CD14-positive monocyte (primary cell): ENCODE measurements around the gene TNFAIP8. TPM values are rescaled to one million over a fixed set of nuclear protein-coding genes. Genes with fewer than 3 reads are reported as not detected.

Experiments used
- DNase-seq, 3 donors: peaks; one replicate each; pipeline ENCODE4 v3.0.0-alpha.2; 2011 to 2022
- H2AFZ ChIP-seq: 2 replicates; pipeline ENCODE4 v1.6.0; 2012; ENCODE audit warnings: mild to moderate bottlenecking, low read depth, low read length, inconsistent platforms; ENCODE audit not compliant: insufficient read depth, poor library complexity, severe bottlenecking
- H3K27ac ChIP-seq, 2 donors: 1 replicate in 1 of 2; 2 replicates in 1 of 2; pipeline ENCODE4 v1.5.1; 2012 to 2013; ENCODE audit warnings: low read length in 2 of 2, control low read depth in 1 of 2, inconsistent platforms in 1 of 2, low read depth in 1 of 2, mild to moderate bottlenecking in 1 of 2
- H3K27me3 ChIP-seq, 2 donors: one replicate each; pipeline versions ENCODE4 v1.6.0 to v1.6.1; 2011 to 2013; ENCODE audit warnings: low read length in 2 of 2; ENCODE audit not compliant: control insufficient read depth in 2 of 2, insufficient read depth in 2 of 2
- H3K36me3 ChIP-seq, 2 donors: replicated peaks in 1 of 2; 1 replicate in 1 of 2; 2 replicates in 1 of 2; pipeline versions ENCODE4 v1.5.1 to v1.6.1; 2012 to 2013; ENCODE audit warnings: low read length in 2 of 2, control low read depth in 1 of 2, inconsistent platforms in 1 of 2, mild to moderate bottlenecking in 1 of 2; ENCODE audit not compliant: insufficient read depth in 2 of 2, control insufficient read depth in 1 of 2
- H3K4me1 ChIP-seq, 2 donors: 1 replicate in 1 of 2; 2 replicates in 1 of 2; pipeline versions ENCODE4 v1.5.1 to v1.6.1; 2012 to 2013; ENCODE audit warnings: low read length in 2 of 2, control low read depth in 1 of 2, inconsistent platforms in 1 of 2, mild to moderate bottlenecking in 1 of 2, moderate library complexity in 1 of 2; ENCODE audit not compliant: insufficient read depth in 2 of 2, control insufficient read depth in 1 of 2
- H3K4me2 ChIP-seq: replicated peaks from 2 replicates; pipeline ENCODE3; 2012; ENCODE audit warnings: low read length, moderate library complexity, mild to moderate bottlenecking; ENCODE audit not compliant: poor library complexity, severe bottlenecking; ENCODE audit errors: extremely low read depth
- H3K4me3 ChIP-seq, 3 experiments: fragments of 200-600 bp in 1 of 3; sonication (generic) in 1 of 3; replicated peaks in 1 of 3; 1 replicate in 2 of 3; 2 replicates in 1 of 3; pipeline ENCODE4 v1.5.1; 2011 to 2013; ENCODE audit warnings: low read length in 3 of 3, mild to moderate bottlenecking in 3 of 3, control low read depth in 2 of 3, low read depth in 2 of 3, inconsistent platforms in 1 of 3, moderate library complexity in 1 of 3
- H3K79me2 ChIP-seq: 2 replicates; pipeline ENCODE4 v1.6.0; 2012; ENCODE audit warnings: mild to moderate bottlenecking, control low read depth, inconsistent platforms, low read length, moderate library complexity; ENCODE audit not compliant: insufficient read depth
- H3K9ac ChIP-seq: 2 replicates; pipeline ENCODE4 v1.6.0; 2017; ENCODE audit warnings: low read length, mild to moderate bottlenecking; ENCODE audit not compliant: insufficient read depth, poor library complexity, severe bottlenecking
- H3K9me3 ChIP-seq, 2 donors: replicated peaks in 1 of 2; 1 replicate in 1 of 2; 2 replicates in 1 of 2; pipeline versions ENCODE4 v1.5.1 to v1.6.1; 2012 to 2013; ENCODE audit warnings: low read length in 2 of 2, control low read depth in 1 of 2; ENCODE audit not compliant: control insufficient read depth in 1 of 2, insufficient read depth in 1 of 2
- H4K20me1 ChIP-seq: 2 replicates; pipeline ENCODE4 v1.6.0; 2012; ENCODE audit warnings: mild to moderate bottlenecking, low read length, control low read depth, moderate library complexity; ENCODE audit not compliant: insufficient read depth
- H3K27ac Mint-ChIP-seq, 7 donors: one replicate each; pipeline ENCODE4 v1.8.0; 2020; ENCODE audit warnings: mild to moderate bottlenecking in 7 of 7, mixed read lengths in 7 of 7, moderate library complexity in 6 of 7, inconsistent platforms in 2 of 7
- H3K27me3 Mint-ChIP-seq, 3 donors: one replicate each; pipeline ENCODE4 v1.8.0; 2021 to 2022; ENCODE audit warnings: low read depth in 3 of 3, mild to moderate bottlenecking in 3 of 3, mixed read lengths in 3 of 3, moderate library complexity in 3 of 3, inconsistent platforms in 1 of 3
- H3K36me3 Mint-ChIP-seq, 2 donors: one replicate each; pipeline ENCODE4 v1.8.0; 2020; ENCODE audit warnings: mixed read lengths in 2 of 2, inconsistent platforms in 1 of 2, mild to moderate bottlenecking in 1 of 2
- H3K4me1 Mint-ChIP-seq: one replicate; pipeline ENCODE4 v1.8.0; 2020; ENCODE audit warnings: mild to moderate bottlenecking, mixed read lengths
- H3K4me3 Mint-ChIP-seq, 2 donors: one replicate each; pipeline ENCODE4 v1.8.0; 2020; ENCODE audit warnings: mild to moderate bottlenecking in 2 of 2, mixed read lengths in 2 of 2, moderate library complexity in 1 of 2
- H3K9me3 Mint-ChIP-seq, 7 donors: one replicate each; pipeline ENCODE4 v1.8.0; 2020 to 2022; ENCODE audit warnings: mixed read lengths in 7 of 7, mild to moderate bottlenecking in 6 of 7, moderate library complexity in 6 of 7, inconsistent platforms in 2 of 7
- WGBS: methylation state at CpG from one replicate; pipeline ENCODE4 v1.1.5; 2013; ENCODE audit warnings: missing lambda C conversion rate; ENCODE audit not compliant: insufficient coverage; 5-methylcytosine and 5-hydroxymethylcytosine counted together
- intact Hi-C, 2 donors: fragments of 100-400 bp; cut with micrococcal nuclease; formaldehyde crosslinking; loops; one replicate each; pipeline versions ENCODE4 v1.15.0 to v1.15.1; 2023
- polyA plus RNA-seq, 3 donors: library from polyadenylated mRNA; depleted of rRNA in 1 of 3; unstranded in 2 of 3; stranded (reverse) in 1 of 3; fragments of 300-500 nt in 2 of 3; fragments of >200 nt in 1 of 3; fragmentation: Illumina TruSeq in 2 of 3; gene quantifications; 1 replicate in 2 of 3; 2 replicates in 1 of 3; pipeline ENCODE4 v1.2.3, GENCODE V29; 2012 to 2021
- TF ChIP-seq, protein P1 (sequence below): fragments of 200-600 bp; IDR thresholded peaks from one replicate; pipeline ENCODE4 v1.8.0; 2022; ENCODE audit warnings: antibody characterized with exemption, mild to moderate bottlenecking

The TNFAIP8 gene
- polyA plus RNA-seq, 3 donors = 20.6 to 55.5 (median 47.0) TPM

GRCh38 chr5:119405419-119405818 lies 49.6 kb downstream of the TNFAIP8 start:
- WGBS = no CpG with 5 or more reads among the region's 4 CpGs
- no peaks in the 10 kb centered on the region for H4K20me1 ChIP-seq
- H3K4me3 Mint-ChIP-seq = no peak overlapping the region
- no peak overlapping the region for H3K4me2 ChIP-seq
- no peaks in the 10 kb centered on the region for H3K79me2 ChIP-seq
- H3K27ac ChIP-seq = no peak overlapping the region
- no peak overlapping the region for H3K9ac ChIP-seq
- no peaks in the 10 kb centered on the region for H3K36me3 Mint-ChIP-seq
- H3K36me3 ChIP-seq = no peaks in the 10 kb centered on the region
- peaks cover 22 to 26% of the 10 kb centered on the region in 2 donors for H3K4me1 ChIP-seq
- TF ChIP-seq, protein P1, sequence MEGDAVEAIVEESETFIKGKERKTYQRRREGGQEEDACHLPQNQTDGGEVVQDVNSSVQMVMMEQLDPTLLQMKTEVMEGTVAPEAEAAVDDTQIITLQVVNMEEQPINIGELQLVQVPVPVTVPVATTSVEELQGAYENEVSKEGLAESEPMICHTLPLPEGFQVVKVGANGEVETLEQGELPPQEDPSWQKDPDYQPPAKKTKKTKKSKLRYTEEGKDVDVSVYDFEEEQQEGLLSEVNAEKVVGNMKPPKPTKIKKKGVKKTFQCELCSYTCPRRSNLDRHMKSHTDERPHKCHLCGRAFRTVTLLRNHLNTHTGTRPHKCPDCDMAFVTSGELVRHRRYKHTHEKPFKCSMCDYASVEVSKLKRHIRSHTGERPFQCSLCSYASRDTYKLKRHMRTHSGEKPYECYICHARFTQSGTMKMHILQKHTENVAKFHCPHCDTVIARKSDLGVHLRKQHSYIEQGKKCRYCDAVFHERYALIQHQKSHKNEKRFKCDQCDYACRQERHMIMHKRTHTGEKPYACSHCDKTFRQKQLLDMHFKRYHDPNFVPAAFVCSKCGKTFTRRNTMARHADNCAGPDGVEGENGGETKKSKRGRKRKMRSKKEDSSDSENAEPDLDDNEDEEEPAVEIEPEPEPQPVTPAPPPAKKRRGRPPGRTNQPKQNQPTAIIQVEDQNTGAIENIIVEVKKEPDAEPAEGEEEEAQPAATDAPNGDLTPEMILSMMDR = no peak
- peaks cover 0 to 1% (median 0%) of the 10 kb centered on the region in 3 donors for H3K27me3 Mint-ChIP-seq
- intact Hi-C loops = loop anchor here in 1 of 2 donors (10.0 kb wide), 1 partner anchor 141 kb away; no protein-coding TSS in a partner anchor
- no peak for DNase-seq
- H3K4me1 Mint-ChIP-seq = peaks cover 34% of the 10 kb centered on the region
- H3K4me3 ChIP-seq = no peak overlapping the region
- H2AFZ ChIP-seq = no peak overlapping the region
- H3K27me3 ChIP-seq = no peaks in the 10 kb centered on the region
- H3K9me3 ChIP-seq = no peaks in the 10 kb centered on the region
- peaks cover 0 to 2% (median 0%) of the 10 kb centered on the region in 7 donors for H3K9me3 Mint-ChIP-seq
- H3K27ac Mint-ChIP-seq = no peak overlapping the region

GRCh38 chr5:119406551-119407110 lies 50.8 kb downstream of the TNFAIP8 start:
- no peak overlapping the region for H3K27ac Mint-ChIP-seq
- Histone ChIP-seq H3K9me3 (no peaks in the 10 kb centered on the region), H3K27ac (no peak overlapping the region), H3K4me2 (no peak overlapping the region), H4K20me1 (no peaks in the 10 kb centered on the region), H3K4me3 (no peak overlapping the region), H3K27me3 (no peaks in the 10 kb centered on the region), H3K36me3 (no peaks in the 10 kb centered on the region), H3K4me1 (peaks cover 23 to 29% of the 10 kb centered on the region in 2 donors), H3K9ac (no peak overlapping the region), H3K79me2 (no peaks in the 10 kb centered on the region), H2AFZ (no peak overlapping the region)
- H3K36me3 Mint-ChIP-seq = no peaks in the 10 kb centered on the region
- DNase-seq = no peak
- peaks cover 39% of the 10 kb centered on the region for H3K4me1 Mint-ChIP-seq
- H3K9me3 Mint-ChIP-seq = peaks cover 0 to 2% (median 0%) of the 10 kb centered on the region in 7 donors
- intact Hi-C loops = loop anchor here in 1 of 2 donors (10.0 kb wide), 1 partner anchor 142 kb away; no protein-coding TSS in a partner anchor
- peaks cover 0 to 1% (median under 1%) of the 10 kb centered on the region in 3 donors for H3K27me3 Mint-ChIP-seq
- WGBS = 100% methylated on average over 4 of the region's 5 CpGs
- H3K4me3 Mint-ChIP-seq = no peak overlapping the region
- TF ChIP-seq, protein P1 = no peak
